Colonic mucosa (tissue), 4 donors: ENCODE measurements around the gene CDH4. TPM values are rescaled to one million over a fixed set of nuclear protein-coding genes. Genes with fewer than 3 reads are reported as not detected.

ENCODE experiments used
- DNase-seq: peaks from one replicate; pipeline ENCODE4 v3.0.0-alpha.2; 2020
- H3K27ac ChIP-seq: fragments of 200-600 bp; one replicate; pipeline ENCODE4 v1.8.0; 2021
- H3K27me3 ChIP-seq: fragments of 200-600 bp; one replicate; pipeline ENCODE4 v1.8.0; 2021
- H3K36me3 ChIP-seq: fragments of 200-600 bp; one replicate; pipeline ENCODE4 v1.8.0; 2021
- H3K4me1 ChIP-seq: fragments of 200-600 bp; one replicate; pipeline ENCODE4 v1.8.0; 2021; ENCODE audit warnings: mild to moderate bottlenecking
- H3K4me3 ChIP-seq: fragments of 200-600 bp; one replicate; pipeline ENCODE4 v1.8.0; 2021
- H3K9ac ChIP-seq, 2 donors: one replicate each; pipeline ENCODE4 v1.7.0; 2013; ENCODE audit warnings: control low read depth in 2 of 2, low read depth in 2 of 2, low read length in 2 of 2
- H3K9me3 ChIP-seq: fragments of 200-600 bp; one replicate; pipeline ENCODE4 v1.8.0; 2021
- CTCF ChIP-seq: fragments of 200-600 bp; IDR thresholded peaks from one replicate; pipeline ENCODE4 v1.8.0; 2022; ENCODE audit warnings: antibody characterized with exemption, mild to moderate bottlenecking
- intact Hi-C: fragments of 100-400 bp; cut with DNase I; formaldehyde crosslinking; loops from one replicate; pipeline ENCODE4 v1.14.1; 2022
- total RNA-seq, 2 donors: library from RNA; stranded (reverse); fragmentation: NEBNext Ultra II Directional in 1 of 2; extraction: Animal tissue kit (Norgen Biotek cat#: 25700) in 1 of 2; gene quantifications; one replicate each; pipeline ENCODE4 v1.2.1, GENCODE V29; 2021
- donor health status: healthy.
- donor health status: DM: no; HTN: no; CAD: no.
- donor health status: DM: no; HTN: no; CAD: no.

CDH4 gene
- total RNA-seq, 2 donors from 2014 or later = 0.08 TPM; not detected in 1

GRCh38 chr20:61413752-61414151 is 161.7 kb downstream of the CDH4 start:
- Histone ChIP-seq H3K9ac (no peak overlapping the region), H3K36me3 (no peaks in the 10 kb centered on the region), H3K9me3 (no peaks in the 10 kb centered on the region), H3K4me1 (no peaks in the 10 kb centered on the region), H3K27ac (no peak overlapping the region), H3K4me3 (no peak overlapping the region), H3K27me3 (no peaks in the 10 kb centered on the region)
- no peak for DNase-seq
- no peak for TF ChIP-seq CTCF
- intact Hi-C loops = no loop called here

GRCh38 chr20:61414455-61414991 is 162.5 kb downstream of the CDH4 start:
- H3K4me1 ChIP-seq = no peaks in the 10 kb centered on the region
- intact Hi-C loops = no loop called here
- H3K9ac ChIP-seq = no peak overlapping the region
- TF ChIP-seq CTCF = no peak
- H3K27me3 ChIP-seq = no peaks in the 10 kb centered on the region
- H3K27ac ChIP-seq = no peak overlapping the region
- no peaks in the 10 kb centered on the region for H3K9me3 ChIP-seq
- no peaks in the 10 kb centered on the region for H3K36me3 ChIP-seq
- DNase-seq = no peak
- no peak overlapping the region for H3K4me3 ChIP-seq

GRCh38 chr20:61416546-61416945 is 164.5 kb downstream of the CDH4 start:
- Histone ChIP-seq H3K36me3 (no peaks in the 10 kb centered on the region), H3K9me3 (no peaks in the 10 kb centered on the region), H3K4me3 (no peak overlapping the region), H3K27ac (no peak overlapping the region), H3K27me3 (no peaks in the 10 kb centered on the region), H3K4me1 (no peaks in the 10 kb centered on the region), H3K9ac (no peak overlapping the region)
- intact Hi-C loops = no loop called here
- DNase-seq = no peak
- no peak for TF ChIP-seq CTCF

GRCh38 chr20:61417221-61417941 is 165.3 kb downstream of the CDH4 start:
- no peak for DNase-seq
- no peak for TF ChIP-seq CTCF
- no peaks in the 10 kb centered on the region for H3K4me1 ChIP-seq
- no peaks in the 10 kb centered on the region for H3K27me3 ChIP-seq
- H3K27ac ChIP-seq = no peak overlapping the region
- no peak overlapping the region for H3K9ac ChIP-seq
- intact Hi-C loops = no loop called here
- H3K36me3 ChIP-seq = no peaks in the 10 kb centered on the region
- no peaks in the 10 kb centered on the region for H3K9me3 ChIP-seq
- H3K4me3 ChIP-seq = no peak overlapping the region

- DNase-seq = no peak
- no peaks in the 10 kb centered on the region for H3K36me3 ChIP-seq
- intact Hi-C loops = no loop called here
- H3K27me3 ChIP-seq = no peaks in the 10 kb centered on the region
- no peak overlapping the region for H3K9ac ChIP-seq
- no peak overlapping the region for H3K27ac ChIP-seq
- no peaks in the 10 kb centered on the region for H3K9me3 ChIP-seq
- H3K4me3 ChIP-seq = no peak overlapping the region
- no peaks in the 10 kb centered on the region for H3K4me1 ChIP-seq
- TF ChIP-seq CTCF = no peak
Measured at GRCh38 chr20:61419010-61419409, 166.9 kb downstream of the CDH4 start.
